Measurements from ENCODE around the gene SLC35A5. TPM values are rescaled to one million over a fixed set of nuclear protein-coding genes. Genes with fewer than 3 reads are reported as not detected.

Gene SLC35A5
- total and polyA plus RNA-seq, 2 of the 13 experiments (the other 11 are each of a cell fraction or from before 2014, with no cell fraction given) = 15.5 to 26.5 TPM

- TF ChIP-seq STAT6 (CRISPR knock-in tag; IDR thresholded peaks at IDR 0.05; ENCODE audit: borderline replicate concordance) (peak; percentile 76), KMT2A (CRISPR knock-in tag; IDR thresholded peaks at IDR 0.05) (no peak; the same call in none of the 2 replicates), ARNT2 (CRISPR knock-in tag; IDR thresholded peaks at IDR 0.05; ENCODE audit: low read depth) (peak; percentile 94; the same call in 1 of the 2 replicates), ZNF234 (CRISPR knock-in tag; conservative IDR thresholded peaks at IDR 0.05) (no peak), MLXIP (CRISPR knock-in tag; IDR thresholded peaks at IDR 0.05; ENCODE audit: borderline replicate concordance) (no peak), TAF15 (IDR thresholded peaks at IDR 0.05; ENCODE audit: low read depth, low read length, poor library complexity, severe bottlenecking) (no peak), FOSL1 (CRISPR knock-in tag; IDR thresholded peaks at IDR 0.05; ENCODE audit: borderline replicate concordance) (no peak), THAP8 (CRISPR knock-in tag; IDR thresholded peaks at IDR 0.05; ENCODE audit: borderline replicate concordance) (peak; percentile 100), TBP (CRISPR knock-in tag; IDR thresholded peaks at IDR 0.05) (0 out of 2 replicates have a peak, but pooled peaks have one; percentile 15), ZNF720 (CRISPR knock-in tag; IDR thresholded peaks at IDR 0.05) (no peak), MZF1 (CRISPR knock-in tag; IDR thresholded peaks at IDR 0.05; ENCODE audit: borderline replicate concordance) (no peak), SMARCE1 (IDR thresholded peaks at IDR 0.05; ENCODE audit: borderline replicate concordance) (no peak), ZFYVE20 (CRISPR knock-in tag; IDR thresholded peaks at IDR 0.05; ENCODE audit: borderline replicate concordance, low read depth) (no peak), ZNF546 (CRISPR knock-in tag; conservative IDR thresholded peaks at IDR 0.05) (no peak; the same call in 1 of the 2 replicates), ZNF564 (CRISPR knock-in tag; IDR thresholded peaks at IDR 0.05) (no peak; the same call in 1 of the 2 replicates), ZSCAN30 (CRISPR knock-in tag; IDR thresholded peaks at IDR 0.05) (peak; percentile 68; the same call in 1 of the 2 replicates), ATF5 (CRISPR knock-in tag; IDR thresholded peaks at IDR 0.05; ENCODE audit: low read depth) (no peak), TFE3 (CRISPR knock-in tag; IDR thresholded peaks at IDR 0.05) (peak; percentile 94), ZNF121 (CRISPR knock-in tag; IDR thresholded peaks at IDR 0.05) (no peak), ZNF747 (CRISPR knock-in tag; IDR thresholded peaks at IDR 0.05; ENCODE audit: borderline replicate concordance) (peak; percentile 92; the same call in 1 of the 2 replicates)
These were observed at the start of gene SLC35A5, which contains the start of gene ATG3 (continued) for GRCh38 chr3:112561734-112562529.

All from HepG2 (cell line).